Esophagus squamous epithelium (tissue), 5 donors: ENCODE data around the gene MFAP3. TPM values are rescaled to one million over a fixed set of nuclear protein-coding genes. Genes with fewer than 3 reads are reported as not detected.
"Not testable (repeated sequence)": the region's sequence is repeated elsewhere in the genome, so short reads cannot be mapped to it uniquely, and the experiment has no call there.

Experiments
- DNase-seq: peaks from one replicate; lab custom pipeline; 2025; lab: John Stamatoyannopoulos, UW
- H3K27ac ChIP-seq, 4 donors: fragments of 200-600 bp; sonication (generic); one replicate each; pipeline ENCODE4 v1.5.1; 2016 to 2019; ENCODE audit warnings: mild to moderate bottlenecking in 1 of 4
- H3K27me3 ChIP-seq, 4 donors: fragments of 200-600 bp; sonication (generic); 1 replicate in 3 of 4; 2 replicates in 1 of 4; pipeline versions ENCODE4 v1.5.1 to v1.6.0; 2017 to 2021; ENCODE audit warnings: antibody characterized with exemption in 1 of 4
- H3K36me3 ChIP-seq, 3 donors: fragments of 200-600 bp; sonication (generic); one replicate each; pipeline ENCODE4 v1.5.1; 2016 to 2019
- H3K4me1 ChIP-seq, 3 donors: fragments of 200-600 bp; sonication (generic); one replicate each; pipeline ENCODE4 v1.5.1; 2017 to 2019
- H3K4me3 ChIP-seq, 4 donors: fragments of 200-600 bp; sonication (generic); 1 replicate in 3 of 4; 2 replicates in 1 of 4; pipeline ENCODE4 v1.5.1; 2016 to 2019; ENCODE audit warnings: mild to moderate bottlenecking in 2 of 4, moderate library complexity in 1 of 4
- H3K9me3 ChIP-seq, 3 donors: fragments of 200-600 bp; sonication (generic); one replicate each; pipeline ENCODE4 v1.5.1; 2016 to 2019
- POLR2A ChIP-seq, 4 donors: fragments of 450-650 bp; IDR thresholded peaks; one replicate each; pipeline ENCODE4 v1.6.1; 2017; ENCODE audit warnings: antibody characterized with exemption in 4 of 4, mild to moderate bottlenecking in 4 of 4, moderate library complexity in 3 of 4
- WGBS, 2 donors: methylation state at CpG; one replicate each; pipeline ENCODE4 v1.1.5; 2018; 5-methylcytosine and 5-hydroxymethylcytosine counted together
- intact Hi-C: fragments of 100-400 bp; cut with DNase I; formaldehyde crosslinking; loops from one replicate; pipeline ENCODE4 v1.15.0; 2022
- total RNA-seq, 4 donors: library from RNA; depleted of rRNA; stranded (reverse); fragments of >200 nt; gene quantifications; one replicate each; pipeline ENCODE4 v1.1.0, GENCODE V29; 2016
- TF ChIP-seq, protein P1 (sequence below), 6 experiments: fragments of 450-650 bp in 4 of 6; fragments of 200-600 bp in 2 of 6; sonication (generic) in 2 of 6; IDR thresholded peaks; one replicate each; pipeline ENCODE4 v1.5.1; 2016 to 2019; ENCODE audit warnings: antibody characterized with exemption in 6 of 6, mild to moderate bottlenecking in 4 of 6, moderate library complexity in 4 of 6
- donor health status: DM: yes; HTN: yes; CAD: no.

MFAP3 gene
- total RNA-seq, 4 donors from 2014 or later: 29.0 to 58.1 (median 45.5) TPM

DNA sequence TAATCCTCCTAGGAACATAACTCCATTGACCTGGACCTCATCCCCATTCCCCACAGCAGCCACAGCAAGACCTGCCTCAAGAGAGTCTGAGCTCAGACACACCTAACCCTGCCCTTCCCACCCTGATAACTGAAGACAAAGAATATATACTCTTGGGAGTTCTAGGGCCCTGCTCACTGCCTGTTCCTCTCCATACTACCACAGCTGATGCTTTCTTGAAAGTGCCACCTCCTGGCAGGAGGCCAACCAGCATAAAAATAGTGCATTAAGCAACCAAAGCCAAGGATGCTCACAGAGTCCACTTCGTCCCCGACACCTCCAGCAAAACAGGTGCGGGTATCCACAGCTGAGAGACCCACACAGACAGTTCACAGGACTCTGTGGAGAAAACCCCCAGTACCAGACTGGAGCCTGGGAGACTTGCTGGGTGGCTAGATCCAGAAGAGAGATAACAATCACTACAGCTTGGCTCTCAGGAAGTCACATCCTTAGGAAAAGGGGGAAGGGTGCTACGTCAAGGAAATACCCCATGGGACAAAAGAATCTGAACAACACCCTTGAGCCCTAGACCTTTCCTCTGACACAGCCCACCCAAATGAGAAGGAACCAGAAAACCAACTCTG, 23.6 kb upstream of the MFAP3 start:
- Histone ChIP-seq H3K27ac (no peak overlapping the region), H3K4me3 (no peak overlapping the region), H3K9me3 (no peaks in the 10 kb centered on the region), H3K27me3 (no peaks in the 10 kb centered on the region), H3K36me3 (peaks cover 0 to 69% (median 0%) of the 10 kb centered on the region in 3 donors), H3K4me1 (no peaks in the 10 kb centered on the region)
- DNase-seq: no peak
- intact Hi-C loops: no loop called here
- TF ChIP-seq, protein P1, sequence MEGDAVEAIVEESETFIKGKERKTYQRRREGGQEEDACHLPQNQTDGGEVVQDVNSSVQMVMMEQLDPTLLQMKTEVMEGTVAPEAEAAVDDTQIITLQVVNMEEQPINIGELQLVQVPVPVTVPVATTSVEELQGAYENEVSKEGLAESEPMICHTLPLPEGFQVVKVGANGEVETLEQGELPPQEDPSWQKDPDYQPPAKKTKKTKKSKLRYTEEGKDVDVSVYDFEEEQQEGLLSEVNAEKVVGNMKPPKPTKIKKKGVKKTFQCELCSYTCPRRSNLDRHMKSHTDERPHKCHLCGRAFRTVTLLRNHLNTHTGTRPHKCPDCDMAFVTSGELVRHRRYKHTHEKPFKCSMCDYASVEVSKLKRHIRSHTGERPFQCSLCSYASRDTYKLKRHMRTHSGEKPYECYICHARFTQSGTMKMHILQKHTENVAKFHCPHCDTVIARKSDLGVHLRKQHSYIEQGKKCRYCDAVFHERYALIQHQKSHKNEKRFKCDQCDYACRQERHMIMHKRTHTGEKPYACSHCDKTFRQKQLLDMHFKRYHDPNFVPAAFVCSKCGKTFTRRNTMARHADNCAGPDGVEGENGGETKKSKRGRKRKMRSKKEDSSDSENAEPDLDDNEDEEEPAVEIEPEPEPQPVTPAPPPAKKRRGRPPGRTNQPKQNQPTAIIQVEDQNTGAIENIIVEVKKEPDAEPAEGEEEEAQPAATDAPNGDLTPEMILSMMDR (IDR thresholded peaks at IDR 0.05): no peak
- TF ChIP-seq POLR2A (IDR thresholded peaks at IDR 0.05): no peak
- 100% methylated on average over 1 of the region's 4 CpGs for WGBS, 2 donors

DNA sequence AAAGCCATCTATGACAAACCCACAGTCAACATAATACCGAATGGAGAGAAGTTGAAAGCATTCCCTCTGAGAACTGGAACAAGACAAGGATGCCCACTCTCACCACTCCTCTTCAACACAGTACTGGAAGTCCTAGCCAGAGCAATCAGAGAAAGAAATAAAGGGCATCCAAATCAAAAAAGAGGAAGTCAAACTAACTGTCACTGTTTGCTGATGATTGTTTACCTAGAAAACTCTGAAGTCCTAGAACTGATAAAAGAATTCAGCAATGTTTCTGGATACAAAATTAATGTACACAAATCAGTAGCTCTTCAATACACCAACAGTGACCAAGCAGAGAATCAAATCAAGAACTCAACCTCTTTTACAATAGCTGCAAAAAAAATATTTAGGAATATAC, 19.8 kb upstream of the MFAP3 start:
- H3K4me3 ChIP-seq, DNase-seq, H3K9me3 ChIP-seq, H3K27ac ChIP-seq, intact Hi-C loops, H3K27me3 ChIP-seq, H3K4me1 ChIP-seq: not testable (repeated sequence)
- 78 to 87% methylated on average over 1 of the region's 1 CpG for WGBS, 2 donors
- peaks cover 0 to 73% (median 0%) of the 10 kb centered on the region in 3 donors for H3K36me3 ChIP-seq

DNA sequence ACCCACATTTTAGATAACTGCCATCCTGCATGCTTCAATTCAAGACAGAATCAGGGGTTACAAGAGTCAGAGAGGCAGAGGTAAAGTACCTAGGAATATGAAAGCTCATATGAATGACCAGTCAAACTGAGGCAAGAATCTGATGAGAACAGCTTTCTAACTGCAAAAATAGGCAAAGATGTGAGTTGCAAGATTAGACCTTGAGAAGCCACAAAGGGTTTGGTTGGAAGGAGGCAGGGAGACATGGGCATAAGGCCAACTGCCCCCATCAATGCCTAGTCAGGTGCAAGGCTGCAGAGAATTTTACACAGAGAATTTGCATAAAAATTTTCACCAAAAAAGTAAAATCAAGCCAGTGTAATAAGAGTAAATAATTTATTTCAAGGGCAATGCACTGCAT, 12.8 kb upstream of the MFAP3 start:
- no peaks in the 10 kb centered on the region for H3K9me3 ChIP-seq
- H3K36me3 ChIP-seq: peaks cover 0 to 78% (median 0%) of the 10 kb centered on the region in 3 donors
- no peak overlapping the region for H3K4me3 ChIP-seq
- H3K4me1 ChIP-seq: no peaks in the 10 kb centered on the region
- H3K27me3 ChIP-seq: no peaks in the 10 kb centered on the region
- no peak overlapping the region for H3K27ac ChIP-seq
- no peak for DNase-seq
- intact Hi-C loops: no loop called here
- no peak for TF ChIP-seq POLR2A (IDR thresholded peaks at IDR 0.05)
- TF ChIP-seq, protein P1 (IDR thresholded peaks at IDR 0.05): no peak

DNA sequence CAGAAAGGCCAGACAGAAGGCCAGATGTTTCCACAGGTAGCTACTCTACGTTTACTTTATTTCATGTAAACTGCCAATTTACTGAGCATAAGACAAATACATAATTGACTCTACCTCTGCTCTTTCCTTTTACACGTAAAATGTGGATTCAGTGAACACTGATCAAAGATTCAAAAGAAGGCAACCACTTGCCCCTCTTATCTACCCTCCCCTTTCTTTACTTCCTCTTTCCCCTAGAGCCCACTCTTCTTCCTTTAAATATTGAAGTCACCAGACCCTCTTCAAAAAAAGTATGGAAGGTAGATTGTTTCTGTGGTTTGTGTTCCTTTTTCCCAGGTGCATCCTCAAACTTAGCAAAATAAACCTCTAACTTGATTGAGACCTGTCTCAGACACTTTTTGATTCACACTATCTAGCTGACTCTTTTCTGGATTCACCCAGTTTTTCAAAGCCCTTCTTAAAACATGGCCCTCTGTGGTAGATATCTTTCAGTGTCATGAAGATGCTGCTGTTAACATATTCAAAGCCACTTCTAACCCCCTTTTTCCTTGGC, 6.8 kb upstream of the MFAP3 start:
- DNase-seq: no peak
- peaks cover 0 to 3% (median 0%) of the 10 kb centered on the region in 3 donors for H3K4me1 ChIP-seq
- 80 to 89% methylated on average over 2 of the region's 2 CpGs for WGBS, 2 donors
- TF ChIP-seq, protein P1 (IDR thresholded peaks at IDR 0.05): no peak
- no peak for TF ChIP-seq POLR2A (IDR thresholded peaks at IDR 0.05)
- no peaks in the 10 kb centered on the region for H3K27me3 ChIP-seq
- peaks cover 0 to 68% (median 0%) of the 10 kb centered on the region in 3 donors for H3K36me3 ChIP-seq
- H3K27ac ChIP-seq: no peak overlapping the region
- intact Hi-C loops: no loop called here
- H3K9me3 ChIP-seq: no peaks in the 10 kb centered on the region
- H3K4me3 ChIP-seq: no peak overlapping the region

DNA sequence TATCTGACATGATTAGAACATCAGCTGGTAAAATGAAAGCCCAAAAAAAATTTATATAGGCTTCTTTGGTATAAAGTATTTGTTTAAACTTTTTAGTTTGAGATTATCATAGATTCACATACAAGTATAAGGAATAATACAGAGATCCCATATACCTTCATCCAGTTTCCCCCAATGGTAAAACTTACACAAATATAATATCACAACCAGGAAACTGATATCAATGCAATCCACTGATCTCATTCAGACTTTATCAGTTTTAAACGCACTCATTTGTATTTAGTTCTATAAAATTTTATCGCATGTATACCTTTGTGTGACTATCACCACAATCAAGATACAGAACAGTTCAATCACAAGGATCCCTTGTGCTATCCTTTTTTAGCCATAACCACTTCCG, 3.8 kb upstream of the MFAP3 start:
- 90 to 97% methylated on average over 3 of the region's 3 CpGs for WGBS, 2 donors
- peaks cover 0 to 40% (median 0%) of the 10 kb centered on the region in 3 donors for H3K36me3 ChIP-seq
- no peak overlapping the region for H3K27ac ChIP-seq
- H3K4me1 ChIP-seq: peaks cover 6 to 23% (median 8%) of the 10 kb centered on the region in 3 donors
- no peaks in the 10 kb centered on the region for H3K9me3 ChIP-seq
- intact Hi-C loops: no loop called here
- TF ChIP-seq, protein P1 (IDR thresholded peaks at IDR 0.05): no peak
- no peak for TF ChIP-seq POLR2A (IDR thresholded peaks at IDR 0.05)
- no peaks in the 10 kb centered on the region for H3K27me3 ChIP-seq
- DNase-seq: no peak
- H3K4me3 ChIP-seq: no peak overlapping the region
